Neural cell (in vitro differentiated cells): Measurements from ENCODE around the gene NFAT5. TPM values are rescaled to one million over a fixed set of nuclear protein-coding genes. Genes with fewer than 3 reads are reported as not detected.

Experiments
- H2AFZ ChIP-seq: fragments of 200-600, 300-800 bp; sonication (generic), shearing (Covaris generic); 2 replicates; pipeline ENCODE4 v1.6.0; 2014; ENCODE audit warnings: low read depth, mild to moderate bottlenecking, antibody characterized with exemption, low read length, moderate library complexity
- H3F3A ChIP-seq: fragments of 200-600 bp; shearing (Covaris generic); 2 replicates; pipeline ENCODE4 v1.6.1; 2016; ENCODE audit warnings: mild to moderate bottlenecking, moderate library complexity, mixed read lengths, antibody characterized with exemption, low read length; ENCODE audit not compliant: insufficient read depth, poor library complexity, severe bottlenecking
- H3K27ac ChIP-seq: fragments of 200-600, 300-800 bp; sonication (generic), shearing (Covaris generic); 2 replicates; pipeline ENCODE4 v1.5.1; 2014; ENCODE audit warnings: mild to moderate bottlenecking, low read length, moderate library complexity
- H3K27me3 ChIP-seq: fragments of 300-800, 200-600 bp; sonication (generic), shearing (Covaris generic); 2 replicates; pipeline ENCODE4 v1.6.0; 2014; ENCODE audit warnings: mild to moderate bottlenecking, low read depth, low read length, moderate library complexity; ENCODE audit not compliant: insufficient read depth
- H3K36me3 ChIP-seq: fragments of 300-800, 200-600 bp; sonication (generic), shearing (Covaris generic); 2 replicates; pipeline ENCODE4 v1.5.1; 2014; ENCODE audit warnings: mild to moderate bottlenecking, antibody characterized with exemption, low read length, moderate library complexity; ENCODE audit not compliant: insufficient read depth
- H3K4me2 ChIP-seq: fragments of 300-800, 200-600 bp; sonication (generic), shearing (Covaris generic); 2 replicates; pipeline ENCODE4 v1.6.0; 2014; ENCODE audit warnings: mild to moderate bottlenecking, low read length
- H3K4me3 ChIP-seq: fragments of 300-800, 200-600 bp; sonication (generic), shearing (Covaris generic); 2 replicates; pipeline ENCODE4 v1.5.1; 2014; ENCODE audit warnings: mild to moderate bottlenecking, low read length, moderate library complexity
- H3K79me2 ChIP-seq: fragments of 200-600 bp; shearing (Covaris generic); replicated peaks from 2 replicates; pipeline ENCODE4 v1.6.0; 2014; ENCODE audit warnings: mild to moderate bottlenecking, low read length, moderate library complexity; ENCODE audit not compliant: insufficient read depth
- H3K9ac ChIP-seq: fragments of 300-800, 200-600 bp; sonication (generic), shearing (Covaris generic); 2 replicates; pipeline ENCODE4 v1.6.1; 2016; ENCODE audit warnings: mild to moderate bottlenecking, low read length, mixed read lengths
- H3K9me2 ChIP-seq: fragments of 200-600 bp; shearing (Covaris generic); 2 replicates; pipeline ENCODE4 v1.6.1; 2016; ENCODE audit warnings: mild to moderate bottlenecking, low read length, mixed read lengths; ENCODE audit not compliant: insufficient read depth
- H3K9me3 ChIP-seq: fragments of 200-600, 300-800 bp; sonication (generic), shearing (Covaris generic); 2 replicates; pipeline ENCODE4 v1.6.1; 2016; ENCODE audit warnings: mild to moderate bottlenecking, mixed run types, low read length, moderate library complexity, mixed read lengths
- H4K20me1 ChIP-seq: fragments of 200-600 bp; shearing (Covaris generic); 2 replicates; pipeline ENCODE4 v1.6.1; 2016; ENCODE audit warnings: mild to moderate bottlenecking, mixed run types; ENCODE audit not compliant: insufficient read depth
- EP300 ChIP-seq: fragments of 450-650 bp; conservative IDR thresholded peaks from 2 replicates; pipeline ENCODE4 v1.6.1; 2014; ENCODE audit warnings: antibody characterized with exemption, mild to moderate bottlenecking, moderate library complexity; ENCODE audit not compliant: poor library complexity, severe bottlenecking
- EZH2 ChIP-seq: fragments of 200-600, 300-800 bp; shearing (Covaris generic), sonication (generic); IDR thresholded peaks from 2 replicates; pipeline ENCODE4 v1.6.1; 2014; ENCODE audit warnings: antibody characterized with exemption, low read length, borderline replicate concordance, mild to moderate bottlenecking; ENCODE audit not compliant: insufficient read depth, poor library complexity, severe bottlenecking
- MXI1 ChIP-seq: fragments of 450-650 bp; conservative IDR thresholded peaks from 2 replicates; pipeline ENCODE4 v1.6.1; 2014; ENCODE audit warnings: antibody characterized with exemption, mild to moderate bottlenecking; ENCODE audit not compliant: poor library complexity, severe bottlenecking
- POLR2AphosphoS5 ChIP-seq: IDR thresholded peaks from 2 replicates; pipeline ENCODE4 v1.6.1; 2012
- RAD21 ChIP-seq: fragments of 450-650 bp; conservative IDR thresholded peaks from 2 replicates; pipeline ENCODE4 v1.6.1; 2014; ENCODE audit warnings: antibody characterized with exemption, mild to moderate bottlenecking, moderate library complexity
- SMC3 ChIP-seq: fragments of 450-650 bp; conservative IDR thresholded peaks from 2 replicates; pipeline ENCODE4 v1.6.1; 2014; ENCODE audit warnings: antibody characterized with exemption, mild to moderate bottlenecking, moderate library complexity; ENCODE audit not compliant: poor library complexity
- TAF1 ChIP-seq: IDR thresholded peaks from 2 replicates; pipeline ENCODE4 v1.6.1; 2012; ENCODE audit warnings: low read depth
- polyA plus RNA-seq: library from polyadenylated mRNA; depleted of rRNA; stranded (reverse); fragments of >200 nt; gene quantifications from 2 replicates; pipeline ENCODE4 v1.2.3, GENCODE V29; 2014
- TF ChIP-seq, protein P1 (sequence below): fragments of 450-650 bp; IDR thresholded peaks from 2 replicates; pipeline ENCODE4 v1.5.1; 2014; ENCODE audit warnings: antibody characterized with exemption, mild to moderate bottlenecking, moderate library complexity; ENCODE audit not compliant: poor library complexity, severe bottlenecking
- TF ChIP-seq, protein P2 (sequence below): IDR thresholded peaks from 2 replicates; pipeline ENCODE4 v1.6.1; 2012; ENCODE audit warnings: borderline replicate concordance

The NFAT5 gene
- polyA plus RNA-seq, 1 donor from 2014 or later = 9.2 TPM

DNA sequence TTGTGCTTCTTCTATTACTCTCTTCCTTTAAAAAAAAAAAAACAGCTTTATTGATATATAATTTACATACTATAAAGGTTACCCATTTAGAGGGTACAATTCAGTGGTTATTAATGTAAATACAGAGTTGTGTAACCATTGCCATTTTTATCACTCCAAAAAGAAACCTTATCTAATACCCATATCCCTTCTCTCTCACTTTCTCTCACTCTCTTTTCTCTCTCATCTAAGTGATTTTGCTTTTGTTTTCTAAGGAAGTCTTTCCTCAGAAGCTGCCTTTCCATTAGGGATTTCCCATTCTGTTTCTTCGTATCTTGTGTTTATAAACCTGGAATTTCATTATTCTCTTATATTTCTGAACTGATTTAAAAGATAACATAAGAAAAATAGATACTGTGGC is 55.5 kb downstream of the NFAT5 start:
- no peaks in the 10 kb centered on the region for H3K27me3 ChIP-seq
- no peaks in the 10 kb centered on the region for H3F3A ChIP-seq
- H3K4me2 ChIP-seq = no peak overlapping the region
- no peak overlapping the region for H3K4me3 ChIP-seq
- H3K27ac ChIP-seq = no peak overlapping the region
- H3K9ac ChIP-seq = no peak overlapping the region
- H4K20me1 ChIP-seq = no peaks in the 10 kb centered on the region
- no peaks in the 10 kb centered on the region for H3K9me3 ChIP-seq
- H3K9me2 ChIP-seq = no peaks in the 10 kb centered on the region
- no peak overlapping the region for H2AFZ ChIP-seq
- TF ChIP-seq POLR2AphosphoS5 (no peak), RAD21 (no peak), EZH2 (no peak), EP300 (no peak), SMC3 (no peak), MXI1 (no peak), TAF1 (no peak)
- TF ChIP-seq, protein P1, sequence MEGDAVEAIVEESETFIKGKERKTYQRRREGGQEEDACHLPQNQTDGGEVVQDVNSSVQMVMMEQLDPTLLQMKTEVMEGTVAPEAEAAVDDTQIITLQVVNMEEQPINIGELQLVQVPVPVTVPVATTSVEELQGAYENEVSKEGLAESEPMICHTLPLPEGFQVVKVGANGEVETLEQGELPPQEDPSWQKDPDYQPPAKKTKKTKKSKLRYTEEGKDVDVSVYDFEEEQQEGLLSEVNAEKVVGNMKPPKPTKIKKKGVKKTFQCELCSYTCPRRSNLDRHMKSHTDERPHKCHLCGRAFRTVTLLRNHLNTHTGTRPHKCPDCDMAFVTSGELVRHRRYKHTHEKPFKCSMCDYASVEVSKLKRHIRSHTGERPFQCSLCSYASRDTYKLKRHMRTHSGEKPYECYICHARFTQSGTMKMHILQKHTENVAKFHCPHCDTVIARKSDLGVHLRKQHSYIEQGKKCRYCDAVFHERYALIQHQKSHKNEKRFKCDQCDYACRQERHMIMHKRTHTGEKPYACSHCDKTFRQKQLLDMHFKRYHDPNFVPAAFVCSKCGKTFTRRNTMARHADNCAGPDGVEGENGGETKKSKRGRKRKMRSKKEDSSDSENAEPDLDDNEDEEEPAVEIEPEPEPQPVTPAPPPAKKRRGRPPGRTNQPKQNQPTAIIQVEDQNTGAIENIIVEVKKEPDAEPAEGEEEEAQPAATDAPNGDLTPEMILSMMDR = no peak
- TF ChIP-seq, protein P2, sequence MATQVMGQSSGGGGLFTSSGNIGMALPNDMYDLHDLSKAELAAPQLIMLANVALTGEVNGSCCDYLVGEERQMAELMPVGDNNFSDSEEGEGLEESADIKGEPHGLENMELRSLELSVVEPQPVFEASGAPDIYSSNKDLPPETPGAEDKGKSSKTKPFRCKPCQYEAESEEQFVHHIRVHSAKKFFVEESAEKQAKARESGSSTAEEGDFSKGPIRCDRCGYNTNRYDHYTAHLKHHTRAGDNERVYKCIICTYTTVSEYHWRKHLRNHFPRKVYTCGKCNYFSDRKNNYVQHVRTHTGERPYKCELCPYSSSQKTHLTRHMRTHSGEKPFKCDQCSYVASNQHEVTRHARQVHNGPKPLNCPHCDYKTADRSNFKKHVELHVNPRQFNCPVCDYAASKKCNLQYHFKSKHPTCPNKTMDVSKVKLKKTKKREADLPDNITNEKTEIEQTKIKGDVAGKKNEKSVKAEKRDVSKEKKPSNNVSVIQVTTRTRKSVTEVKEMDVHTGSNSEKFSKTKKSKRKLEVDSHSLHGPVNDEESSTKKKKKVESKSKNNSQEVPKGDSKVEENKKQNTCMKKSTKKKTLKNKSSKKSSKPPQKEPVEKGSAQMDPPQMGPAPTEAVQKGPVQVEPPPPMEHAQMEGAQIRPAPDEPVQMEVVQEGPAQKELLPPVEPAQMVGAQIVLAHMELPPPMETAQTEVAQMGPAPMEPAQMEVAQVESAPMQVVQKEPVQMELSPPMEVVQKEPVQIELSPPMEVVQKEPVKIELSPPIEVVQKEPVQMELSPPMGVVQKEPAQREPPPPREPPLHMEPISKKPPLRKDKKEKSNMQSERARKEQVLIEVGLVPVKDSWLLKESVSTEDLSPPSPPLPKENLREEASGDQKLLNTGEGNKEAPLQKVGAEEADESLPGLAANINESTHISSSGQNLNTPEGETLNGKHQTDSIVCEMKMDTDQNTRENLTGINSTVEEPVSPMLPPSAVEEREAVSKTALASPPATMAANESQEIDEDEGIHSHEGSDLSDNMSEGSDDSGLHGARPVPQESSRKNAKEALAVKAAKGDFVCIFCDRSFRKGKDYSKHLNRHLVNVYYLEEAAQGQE = no peak
- H3K79me2 ChIP-seq = peaks cover 5% of the 10 kb centered on the region
- peaks cover 2% of the 10 kb centered on the region for H3K36me3 ChIP-seq

GRCh38 chr16:69626256-69626655 is 60.5 kb downstream of the NFAT5 start:
- Histone ChIP-seq H3K79me2 (peaks cover 5% of the 10 kb centered on the region), H3F3A (no peaks in the 10 kb centered on the region), H3K36me3 (peaks cover 6% of the 10 kb centered on the region), H3K9me3 (no peaks in the 10 kb centered on the region), H3K9ac (no peak overlapping the region), H4K20me1 (no peaks in the 10 kb centered on the region), H3K4me2 (no peak overlapping the region), H3K4me3 (no peak overlapping the region), H3K27me3 (no peaks in the 10 kb centered on the region), H3K9me2 (no peaks in the 10 kb centered on the region), H3K27ac (no peak overlapping the region), H2AFZ (no peak overlapping the region)
- TF ChIP-seq EZH2 (no peak), EP300 (no peak), SMC3 (no peak), MXI1 (no peak), RAD21 (no peak), TAF1 (no peak), POLR2AphosphoS5 (no peak)
- TF ChIP-seq, protein P1 = no peak
- TF ChIP-seq, protein P2 = no peak
